ELR (cell line): Measurements from ENCODE around the gene SYNGR1.
A peak's percentile ranks its signal among the peaks of the same experiment; 100 is the strongest.

Source experiments
- DNase-seq: peaks from one replicate; pipeline ENCODE4 v3.0.0-alpha.2; 2015; ENCODE audit warnings: low read depth

Gene SYNGR1

DNA sequence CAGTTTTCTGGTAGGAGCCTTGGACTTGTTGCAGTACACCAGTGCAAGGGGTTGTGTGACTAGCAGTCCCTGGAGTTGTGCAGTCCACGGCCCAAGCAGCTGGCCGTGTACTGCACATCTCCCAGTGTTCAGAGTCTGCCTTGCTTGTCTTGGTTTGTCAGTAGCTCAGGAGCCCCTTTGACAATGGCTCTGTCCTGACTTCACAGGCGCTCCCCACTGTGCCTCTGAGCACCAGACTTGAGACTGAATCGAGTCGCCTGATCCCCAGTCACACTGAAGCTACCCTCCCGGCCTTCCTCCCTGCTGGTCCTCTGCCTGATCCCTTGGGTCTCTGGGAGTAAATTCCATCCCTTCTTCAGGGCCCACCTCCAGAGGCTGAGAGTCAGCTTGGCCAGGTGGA is 19.4 kb downstream of the SYNGR1 start:
- no peak for DNase-seq

DNA sequence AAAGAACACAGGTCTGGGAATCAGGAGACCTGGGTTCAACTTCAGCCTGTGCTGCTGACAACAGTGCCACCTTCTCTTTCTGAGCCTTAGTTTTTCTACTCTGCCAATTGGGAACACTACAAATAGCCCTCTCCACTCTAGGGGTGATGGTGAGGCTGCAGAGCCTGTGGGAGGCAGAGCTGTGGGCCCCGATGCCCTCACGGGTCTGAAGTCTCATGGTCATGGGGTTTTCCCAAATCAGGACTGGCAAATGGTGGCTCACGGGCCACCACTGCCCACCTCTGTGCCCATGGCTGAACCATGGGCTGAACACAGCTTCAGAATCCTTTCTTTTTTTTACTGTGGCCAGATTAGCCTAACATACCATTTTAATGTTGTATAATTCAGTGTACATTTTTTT is 19.8 kb downstream of the SYNGR1 start:
- DNase-seq: no peak

DNA sequence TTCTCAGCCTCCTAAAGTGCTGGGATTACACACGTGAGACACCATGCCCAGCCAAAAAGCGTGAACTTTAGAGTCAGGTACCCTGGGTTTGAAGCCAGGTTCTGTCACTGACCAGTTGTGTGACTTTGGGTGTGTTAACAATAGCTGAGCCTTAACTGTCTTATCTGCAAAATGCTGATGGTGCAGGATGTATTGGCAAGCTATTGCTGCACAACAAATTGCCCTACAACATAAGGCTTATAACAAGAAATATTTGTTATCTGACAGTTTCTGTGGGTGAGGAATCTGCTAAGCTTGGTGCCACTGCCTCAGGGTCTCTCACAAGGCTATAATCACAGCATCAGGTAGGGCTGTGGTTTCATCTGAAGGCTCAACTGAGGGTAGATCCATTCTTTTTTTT is 21.9 kb downstream of the SYNGR1 start:
- no peak for DNase-seq

DNA sequence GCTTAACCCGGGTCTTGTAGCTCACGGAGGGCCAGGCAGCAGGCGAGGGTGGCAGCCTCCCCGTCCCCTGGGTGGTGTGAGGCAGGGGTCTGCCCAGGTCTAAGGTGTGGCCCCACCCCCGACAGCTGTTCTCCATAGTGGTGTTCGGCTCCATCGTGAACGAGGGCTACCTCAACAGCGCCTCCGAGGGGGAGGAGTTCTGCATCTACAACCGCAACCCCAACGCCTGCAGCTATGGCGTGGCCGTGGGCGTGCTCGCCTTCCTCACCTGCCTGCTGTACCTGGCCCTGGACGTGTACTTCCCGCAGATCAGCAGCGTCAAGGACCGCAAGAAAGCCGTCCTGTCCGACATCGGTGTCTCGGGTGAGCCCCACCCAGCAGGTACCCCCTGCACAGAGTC is 24.4 kb downstream of the SYNGR1 start:
- DNase-seq: no peak

DNA sequence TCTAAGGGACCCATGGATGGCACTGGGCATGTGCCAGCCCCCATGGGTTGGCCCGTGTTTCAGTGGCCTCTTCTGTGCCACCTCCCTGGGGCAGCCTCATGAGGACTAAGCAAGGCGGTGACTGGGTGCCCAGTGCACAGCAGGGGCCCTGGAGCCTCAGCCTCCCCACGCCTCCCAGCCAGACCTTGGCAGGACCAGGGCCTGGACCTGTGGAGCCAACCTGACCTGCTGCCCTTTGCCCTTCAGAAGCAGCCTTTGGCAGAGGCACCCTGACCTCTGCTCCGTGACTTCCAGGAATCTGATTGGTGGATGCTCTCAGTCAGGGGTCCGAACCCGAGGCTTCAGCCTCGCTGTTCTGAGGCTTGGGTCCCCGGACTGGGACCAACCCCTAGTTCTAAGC is 25.0 kb downstream of the SYNGR1 start:
- DNase-seq: no peak

DNA sequence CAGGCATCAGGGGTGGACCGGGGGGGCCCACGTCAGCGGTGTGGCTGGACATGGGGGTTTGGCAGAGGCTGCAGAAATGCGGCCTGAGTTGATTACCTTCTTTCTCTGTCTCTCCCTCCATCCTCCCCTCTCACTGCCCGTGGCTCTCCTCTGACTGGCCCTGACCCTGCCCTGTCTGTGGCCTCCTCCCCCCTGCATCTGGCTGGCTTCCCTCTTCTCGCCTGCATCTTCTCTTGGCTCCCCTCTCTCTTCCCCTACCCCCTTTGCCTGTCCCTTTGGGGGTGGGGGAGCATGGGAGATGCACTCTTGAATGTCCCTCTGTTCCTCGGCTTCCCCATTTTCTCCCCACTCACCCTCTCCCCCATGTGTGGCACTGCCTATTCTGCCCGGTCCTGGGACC is 25.9 kb downstream of the SYNGR1 start:
- DNase-seq: no peak

DNA sequence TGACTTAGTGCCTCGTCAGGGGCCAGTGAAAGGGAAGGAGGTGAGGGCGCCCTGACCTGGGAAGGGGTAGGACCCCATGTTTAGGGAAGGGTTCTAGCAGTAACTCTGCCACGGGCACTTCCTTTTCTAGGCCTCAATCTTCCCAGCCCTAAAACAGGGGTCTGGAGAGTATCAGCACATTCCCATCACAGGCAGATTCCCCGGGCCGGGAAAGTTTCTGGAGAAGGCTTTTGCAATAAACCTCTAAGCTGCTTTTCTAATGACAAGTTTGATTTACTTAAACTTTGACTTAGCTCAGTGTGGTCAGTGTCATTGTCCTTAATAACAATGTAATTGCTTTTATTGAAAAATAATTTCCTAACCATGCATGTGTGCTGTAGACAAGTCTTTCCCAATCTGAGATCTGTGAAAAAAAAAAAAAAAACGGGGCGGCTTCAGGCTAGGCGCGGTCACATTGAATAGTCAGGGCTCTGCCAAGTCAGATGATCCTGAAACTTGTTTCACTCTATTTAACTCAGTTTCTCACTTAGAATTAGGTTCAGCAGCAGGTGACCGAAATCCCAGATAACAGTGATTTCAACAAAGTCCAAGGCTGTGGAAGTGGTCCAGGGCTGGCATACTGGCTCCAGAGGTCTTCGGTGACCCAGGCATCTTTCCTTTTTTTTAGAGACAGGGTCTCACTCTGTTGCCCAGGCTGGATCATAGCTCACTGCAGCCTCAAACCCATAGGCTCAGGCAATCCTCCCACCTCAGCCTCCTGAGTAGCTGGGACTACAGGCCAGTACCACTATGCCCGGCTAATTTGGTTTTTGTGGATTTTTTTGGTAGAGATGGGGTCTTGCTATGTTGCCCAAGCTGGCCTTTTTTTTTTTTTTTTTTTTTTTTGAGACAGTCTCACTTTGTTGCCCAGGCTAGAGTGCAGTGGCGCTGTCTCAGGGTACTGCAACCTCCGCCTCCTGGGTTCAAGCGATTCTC is 30.3 kb downstream of the SYNGR1 start:
- no peak for DNase-seq

DNA sequence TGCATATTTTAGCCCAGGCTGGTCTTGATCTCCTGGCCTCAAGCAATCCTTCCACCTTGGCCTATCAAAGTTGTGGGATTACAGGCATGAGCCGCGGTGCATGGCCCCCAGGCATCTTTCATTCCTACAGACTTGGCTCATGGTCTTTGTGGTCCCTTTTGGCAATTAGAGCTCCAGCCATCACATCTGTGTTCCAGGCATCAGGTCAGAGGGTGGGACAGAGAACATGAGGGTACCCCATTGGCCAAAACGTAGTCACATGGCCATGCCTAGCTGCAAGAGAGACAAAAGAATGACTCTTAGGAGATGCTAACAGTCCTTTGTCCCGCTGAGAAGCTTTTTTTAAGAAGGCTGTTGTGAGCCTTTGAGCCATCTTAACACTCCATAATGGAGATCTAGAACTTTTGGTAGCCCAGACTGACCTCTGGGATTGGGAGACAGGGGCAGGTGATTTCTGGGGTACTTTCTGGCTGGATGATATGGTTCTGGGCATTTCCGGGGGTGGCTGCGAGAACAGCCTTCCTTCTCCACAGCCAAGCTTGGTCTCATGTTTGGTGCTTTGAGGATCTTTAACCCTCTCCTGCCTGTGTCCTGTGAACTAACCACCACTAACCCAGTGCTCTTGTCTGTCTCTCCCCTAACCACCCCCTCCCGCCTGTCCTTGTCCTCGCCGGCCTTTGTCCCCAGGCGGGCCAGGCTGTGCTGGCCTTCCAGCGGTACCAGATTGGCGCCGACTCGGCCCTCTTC is 31.4 kb downstream of the SYNGR1 start:
- DNase-seq: peak; percentile 33

DNA sequence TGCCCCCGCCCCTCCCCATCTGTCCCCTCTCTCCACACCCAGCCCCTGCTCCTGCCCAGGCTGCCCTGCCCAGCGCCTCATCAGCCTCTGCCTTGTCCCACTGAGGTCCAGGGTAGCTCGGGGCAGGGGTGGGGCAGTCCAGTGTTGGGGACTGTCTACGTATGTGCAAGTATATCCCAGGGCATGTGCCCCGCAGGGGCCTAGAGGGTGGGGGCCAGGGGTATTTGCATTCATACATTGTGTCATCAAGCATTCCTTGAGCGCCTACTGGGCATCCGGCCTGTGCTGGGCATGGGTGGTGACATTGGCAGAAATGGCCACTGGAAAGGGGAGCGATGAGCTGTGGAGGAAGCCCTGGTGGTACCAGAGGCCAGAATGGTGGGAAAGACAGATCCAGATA is 32.1 kb downstream of the SYNGR1 start:
- DNase-seq: no peak

DNA sequence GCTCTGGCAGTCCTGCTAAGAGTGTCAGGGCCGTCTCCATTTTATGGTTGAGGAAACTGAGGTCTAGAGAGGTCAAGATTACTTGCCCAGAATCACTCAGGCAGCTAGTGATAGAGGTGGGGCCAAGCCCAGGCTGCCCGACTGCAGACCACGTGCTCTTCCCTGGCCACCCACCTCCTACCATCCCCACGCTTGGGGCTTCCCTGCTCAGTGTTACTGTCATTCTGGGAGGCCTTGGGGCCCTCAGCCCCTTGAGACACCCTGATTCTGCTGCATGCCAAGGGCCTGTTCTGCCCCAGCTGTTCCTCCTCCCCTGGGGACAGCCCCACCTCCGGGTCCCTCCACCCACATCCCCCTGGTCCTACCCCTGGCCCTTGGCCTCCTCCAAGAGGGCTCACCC is 32.6 kb downstream of the SYNGR1 start:
- DNase-seq: no peak

DNA sequence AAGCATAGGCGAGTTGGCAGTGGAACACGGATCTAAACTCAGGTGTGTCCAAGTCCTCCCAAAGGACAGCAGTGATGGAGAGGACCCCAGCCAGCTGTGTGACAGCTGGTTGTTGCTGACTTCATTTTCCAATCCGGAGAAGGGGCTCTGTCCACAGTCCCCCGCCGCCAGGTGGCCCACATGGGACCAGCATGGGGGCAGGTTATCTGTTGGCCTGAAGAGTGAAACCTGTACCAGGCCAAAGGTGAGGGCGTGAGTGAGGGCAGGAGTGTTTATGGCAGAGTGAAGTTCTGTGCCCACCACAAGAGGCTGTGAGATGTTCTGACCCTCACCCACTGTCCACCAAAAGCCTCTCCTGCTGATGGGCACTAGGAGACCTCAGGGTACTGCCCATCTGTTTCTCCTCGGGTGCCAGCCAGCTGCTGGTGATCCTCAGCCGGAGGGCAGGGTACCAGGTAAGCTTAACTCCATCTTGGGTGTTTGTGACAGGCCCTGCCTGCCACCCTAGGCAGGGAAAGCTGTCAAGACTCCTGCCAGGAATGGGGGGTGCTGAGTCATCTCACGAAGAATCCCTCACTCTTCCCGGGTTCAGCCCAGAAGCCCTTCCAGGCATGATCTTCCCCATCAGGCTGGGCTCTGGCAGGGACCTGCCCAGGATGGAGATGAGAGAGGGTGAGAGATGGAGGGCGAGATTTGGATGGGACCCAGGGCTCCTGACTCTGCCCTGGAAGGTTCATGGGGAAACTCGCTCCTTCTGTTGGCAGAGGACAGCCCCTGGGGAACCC is 34.2 kb downstream of the SYNGR1 start:
- peak; percentile 64 for DNase-seq

DNA sequence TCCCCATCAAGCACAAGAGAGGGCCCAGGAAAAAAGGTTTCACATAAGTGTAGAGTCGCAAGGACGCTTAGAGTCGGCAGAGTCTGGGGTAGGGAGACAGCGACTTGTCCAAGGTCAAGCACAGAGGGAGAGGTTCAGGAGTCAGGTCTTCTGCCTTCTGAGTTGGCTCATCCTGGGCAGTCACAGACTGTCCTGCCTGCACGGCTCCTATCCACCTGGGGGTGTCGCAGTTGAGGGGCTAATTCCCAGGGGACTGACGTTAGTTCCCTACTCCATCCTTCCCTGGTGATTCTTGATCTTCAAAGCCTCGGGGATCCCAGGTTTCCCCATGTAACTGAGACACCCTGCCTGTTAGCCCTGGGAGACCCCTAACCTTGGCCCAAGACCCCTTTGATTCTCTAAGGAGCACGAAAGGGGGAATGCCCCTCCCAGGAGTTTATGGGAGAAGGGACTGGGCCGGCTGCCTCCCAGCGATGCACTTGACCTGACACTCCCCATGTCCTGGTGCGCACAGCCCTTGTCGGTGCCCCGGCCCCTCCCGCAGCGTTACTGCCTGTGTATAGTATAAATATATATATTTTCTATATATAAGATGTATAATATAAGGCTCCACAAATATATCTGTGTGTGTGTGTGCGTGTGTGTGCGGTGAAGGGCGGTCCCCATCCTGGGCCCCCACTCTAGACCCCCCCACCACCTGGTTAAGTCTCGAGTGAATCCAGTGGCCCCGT is 35.1 kb downstream of the SYNGR1 start:
- peak; percentile 51 for DNase-seq

DNA sequence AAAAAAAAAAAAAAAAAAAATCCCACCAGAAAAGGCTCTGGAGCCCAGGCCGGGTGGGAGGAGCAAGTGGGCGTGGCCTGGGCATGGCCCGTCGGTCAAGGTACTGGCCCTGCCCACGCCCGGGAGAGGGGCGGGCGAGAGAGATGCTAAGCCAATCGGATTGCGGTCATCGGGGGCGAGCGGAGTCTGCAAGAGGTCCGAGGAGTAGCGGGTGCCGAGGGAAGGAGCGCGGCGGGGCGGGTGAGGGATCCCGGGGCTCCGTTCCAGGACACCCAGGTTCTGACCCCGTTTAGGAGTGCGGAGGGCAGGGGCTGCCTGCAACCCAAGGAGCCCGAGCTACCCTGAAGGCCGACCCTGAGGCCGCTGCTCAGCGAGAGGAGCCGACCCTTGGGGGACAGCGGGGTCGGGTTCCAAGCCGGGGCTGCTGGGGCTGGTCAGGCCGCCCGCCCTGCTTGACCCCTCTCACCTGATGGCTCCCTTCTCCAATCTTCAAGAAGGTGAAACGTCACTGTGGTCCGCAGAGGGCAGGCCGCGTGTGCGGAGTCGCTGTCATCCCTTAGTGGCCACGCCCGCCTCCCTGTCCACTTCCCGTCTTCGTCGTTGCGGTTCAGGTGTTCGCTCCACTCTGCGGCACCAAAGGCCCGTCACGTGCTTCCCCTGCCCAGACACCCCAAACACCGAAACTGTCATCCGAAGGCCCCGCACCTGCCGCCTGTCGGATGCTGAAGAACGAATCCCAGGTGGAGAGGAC is 38.6 kb downstream of the SYNGR1 start:
- DNase-seq: peak; percentile 95

DNA sequence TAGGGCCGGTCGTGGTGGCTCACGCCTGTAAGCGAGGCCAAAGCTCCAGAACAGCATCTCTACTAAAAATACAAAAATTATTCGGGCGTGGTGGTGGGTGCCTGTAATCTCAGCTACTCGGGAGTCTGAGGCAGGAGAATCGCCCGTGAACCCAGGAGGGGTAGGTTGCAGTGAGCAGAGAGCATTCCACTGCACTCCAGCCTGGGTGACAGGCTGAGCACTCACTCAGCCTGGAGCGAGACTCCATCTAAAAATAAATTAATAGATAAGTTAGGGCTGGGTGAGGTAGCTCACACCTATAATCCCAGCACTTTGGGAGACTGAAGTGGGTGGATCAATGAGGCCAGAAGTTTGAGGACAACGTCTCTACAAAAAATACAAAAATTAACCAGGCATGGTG is 39.6 kb downstream of the SYNGR1 start:
- DNase-seq: no peak

DNA sequence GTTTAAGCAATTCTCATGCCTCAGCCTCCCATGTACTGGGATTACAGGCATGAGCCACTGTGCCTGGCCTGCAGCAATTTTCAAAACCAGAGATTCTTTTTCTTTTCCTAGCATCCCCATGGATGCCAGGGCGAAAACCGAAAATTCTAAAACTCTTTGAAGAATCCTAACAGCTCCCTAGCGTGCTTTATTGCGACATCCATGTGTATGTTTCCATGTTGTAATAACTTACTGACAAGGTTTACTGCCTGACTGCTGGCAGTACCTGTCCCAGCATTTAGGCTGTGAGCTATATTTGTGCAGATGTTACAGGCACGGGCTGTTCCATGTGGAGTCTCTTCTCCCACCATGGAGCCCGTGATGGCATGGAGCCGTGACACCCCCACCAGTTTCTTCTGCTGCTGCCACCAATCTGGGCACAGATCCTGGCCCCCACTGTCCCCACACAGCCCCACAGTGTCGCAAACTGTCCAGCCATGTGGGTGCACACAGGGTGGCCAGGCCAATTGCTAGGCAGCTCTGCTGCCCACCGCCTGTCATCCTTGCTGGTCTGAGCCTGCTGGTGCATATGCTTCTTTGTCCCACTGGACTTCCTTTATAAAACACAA is 42.7 kb downstream of the SYNGR1 start:
- no peak for DNase-seq

DNA sequence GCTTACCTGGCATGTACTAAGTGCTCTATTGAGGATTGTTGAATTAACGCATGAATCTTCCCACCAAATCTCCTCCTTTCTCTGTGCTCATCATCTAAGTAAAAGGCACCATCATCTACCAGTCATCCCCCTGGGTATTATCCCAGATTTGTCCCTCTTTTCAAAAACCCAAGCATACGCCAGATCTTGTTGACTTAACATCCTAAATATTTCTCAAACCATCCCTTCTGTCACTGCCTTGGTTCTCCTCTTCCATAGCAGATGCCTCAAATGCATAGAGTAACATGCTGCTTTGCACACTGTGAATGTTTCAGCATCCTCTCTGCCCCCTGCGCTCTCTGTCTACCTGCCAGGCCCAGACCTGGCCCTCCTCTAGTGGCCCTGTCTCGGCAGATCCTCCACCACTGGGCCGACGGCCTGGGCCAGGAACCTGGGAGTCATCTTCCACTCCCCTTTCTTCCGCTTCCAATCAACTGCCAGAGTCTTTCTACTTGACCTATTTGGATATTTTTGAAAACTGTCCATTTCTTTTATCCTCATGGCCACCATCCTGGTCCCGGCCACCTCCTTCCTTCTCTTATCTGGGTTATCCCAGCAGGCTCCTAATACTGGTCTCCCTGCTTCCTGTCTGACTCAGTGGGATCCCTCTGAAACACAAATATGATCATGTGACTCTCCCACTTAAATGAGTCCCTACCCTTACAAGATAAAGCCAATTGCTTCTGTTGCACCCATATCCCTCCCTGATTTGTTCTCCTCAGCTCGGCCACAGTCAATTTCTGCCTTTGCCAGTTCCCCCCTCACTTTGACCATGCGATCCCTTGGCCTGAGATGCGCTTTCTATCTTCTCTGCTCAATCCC is 46.4 kb downstream of the SYNGR1 start:
- peak; percentile 35 for DNase-seq

DNA sequence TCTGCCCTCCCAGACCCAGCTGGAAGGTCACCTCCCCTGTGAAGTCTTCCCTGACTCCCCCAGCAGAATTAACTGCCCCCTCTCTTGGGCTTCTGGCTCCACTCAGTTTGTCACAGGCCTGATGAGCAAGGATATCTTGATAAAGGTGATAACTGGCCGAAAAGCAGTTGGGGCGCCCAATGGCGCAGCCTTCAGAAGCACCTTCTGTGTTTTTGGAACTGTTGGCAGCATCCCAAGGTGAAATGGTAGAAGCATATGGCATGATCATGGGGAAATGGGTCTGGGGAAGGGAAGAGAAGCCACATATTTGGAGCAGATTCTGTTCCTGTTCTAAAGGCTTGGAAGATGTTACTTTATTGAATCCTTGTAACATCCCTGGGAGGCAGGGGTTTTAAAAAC is 47.0 kb downstream of the SYNGR1 start:
- no peak for DNase-seq

DNA sequence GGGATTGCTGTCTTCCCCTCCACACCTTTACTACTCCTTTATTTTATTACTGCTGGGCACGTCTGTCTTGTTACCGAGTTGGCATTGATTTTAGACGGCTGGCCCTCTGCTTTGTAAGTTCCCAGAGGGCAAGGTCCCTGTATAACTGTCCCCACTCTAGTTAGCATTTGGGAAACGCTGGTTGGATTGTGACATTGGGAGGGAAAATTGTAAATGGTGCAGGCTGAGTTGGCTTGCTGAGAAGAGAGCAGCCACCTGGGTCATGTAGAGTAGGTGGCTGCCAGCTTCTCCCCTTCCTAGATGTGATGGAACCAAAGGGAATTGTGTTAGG is 51.5 kb downstream of the SYNGR1 start:
- no peak for DNase-seq

DNA sequence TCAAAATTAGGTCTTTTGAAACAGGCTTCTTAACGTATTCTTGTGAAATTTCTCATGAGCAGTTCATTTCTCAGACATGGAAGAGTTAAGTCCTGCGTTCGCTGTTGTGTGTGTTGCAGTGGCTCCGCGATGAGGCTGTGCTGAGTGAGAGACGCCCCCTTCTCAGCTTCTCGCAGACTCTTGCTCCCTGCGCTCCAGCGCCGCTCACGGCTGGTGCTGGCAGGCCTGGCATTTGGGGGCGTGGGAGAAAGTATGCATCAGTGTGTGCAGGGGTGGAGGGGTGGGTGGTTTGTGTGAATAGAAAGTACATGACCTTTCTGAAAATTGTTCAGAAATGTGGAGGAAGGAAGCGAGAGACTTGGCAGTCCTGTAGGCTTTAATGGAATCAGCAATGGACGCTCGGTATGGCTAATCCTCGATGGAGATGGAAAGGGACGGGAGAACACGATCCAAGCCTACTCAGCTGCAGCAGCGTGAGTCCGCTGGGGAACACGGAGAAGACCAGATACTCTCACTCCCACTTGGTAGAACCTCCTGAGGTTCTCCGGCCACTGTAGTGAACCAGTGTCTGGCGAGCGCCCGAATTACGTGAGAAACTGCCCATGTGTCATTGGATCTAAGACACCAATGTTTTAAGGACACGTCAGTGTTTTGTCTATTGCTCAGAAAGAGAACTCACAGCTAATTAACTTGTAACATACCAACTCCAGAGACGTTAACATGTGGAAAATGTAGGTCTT is 55.7 kb downstream of the SYNGR1 start:
- peak; percentile 39 for DNase-seq
